Mesothelial cell of epicardium (in vitro differentiated cells): ENCODE measurements around the gene KRTAP19-3. TPM values are rescaled to one million over a fixed set of nuclear protein-coding genes. Genes with fewer than 3 reads are reported as not detected.

Experiments used
- DNase-seq, 2 experiments: peaks; one replicate each; pipeline ENCODE4 v3.0.0; 2021; ENCODE audit warnings: low spot score in 2 of 2; ENCODE audit not compliant: unreplicated experiment in 2 of 2
- H3K27ac Mint-ChIP-seq: 2 replicates; pipeline ENCODE4 v1.8.0; 2021; ENCODE audit warnings: mixed read lengths
- H3K27me3 Mint-ChIP-seq: 2 replicates; pipeline ENCODE4 v1.8.0; 2021; ENCODE audit warnings: low read depth, mixed read lengths
- H3K36me3 Mint-ChIP-seq: 2 replicates; pipeline ENCODE4 v1.8.0; 2021; ENCODE audit warnings: mixed read lengths
- H3K4me1 Mint-ChIP-seq: 2 replicates; pipeline ENCODE4 v1.8.0; 2021; ENCODE audit warnings: mixed read lengths
- H3K4me3 Mint-ChIP-seq: 2 replicates; pipeline ENCODE4 v1.8.0; 2021; ENCODE audit warnings: mild to moderate bottlenecking, moderate library complexity, mixed read lengths
- H3K9me3 Mint-ChIP-seq: 2 replicates; pipeline ENCODE4 v1.8.0; 2021; ENCODE audit warnings: mixed read lengths
- total RNA-seq: library from RNA; stranded (reverse); gene quantifications from 3 replicates; pipeline ENCODE4 v1.2.1, GENCODE V29; 2021
- TF ChIP-seq, protein P1 (sequence below): fragments of 200-600 bp; sonication (generic); IDR thresholded peaks from one replicate; pipeline ENCODE4 v1.5.0; 2021; ENCODE audit warnings: antibody characterized with exemption; ENCODE audit not compliant: unreplicated experiment

KRTAP19-3 gene
- total RNA-seq, 1 donor from 2014 or later: not detected

DNA sequence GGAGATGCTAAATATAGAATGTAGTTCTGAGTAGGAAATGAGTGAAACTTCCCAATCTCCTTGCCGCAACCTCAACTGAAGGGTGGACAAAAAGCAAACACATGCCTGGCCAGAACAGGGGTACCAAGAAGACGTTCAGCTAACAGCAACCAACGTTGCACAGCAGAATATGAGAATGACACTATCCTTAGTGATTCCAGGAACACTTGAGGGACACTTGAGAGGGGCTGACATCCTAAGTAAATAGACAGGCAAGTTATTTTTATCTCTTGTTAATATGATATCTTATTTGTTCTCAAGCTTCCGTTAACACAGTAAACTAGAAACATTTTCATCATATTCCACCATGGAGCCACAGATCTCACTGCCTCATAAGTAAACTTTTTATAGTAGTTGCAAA, 12.6 kb downstream of the KRTAP19-3 start:
- Mint-ChIP-seq H3K4me1 (peaks cover 20% of the 10 kb centered on the region), H3K27me3 (no peaks in the 10 kb centered on the region), H3K4me3 (no peak overlapping the region), H3K9me3 (peaks cover 11% of the 10 kb centered on the region), H3K27ac (no peak overlapping the region), H3K36me3 (no peaks in the 10 kb centered on the region)
- no peak for DNase-seq
- TF ChIP-seq, protein P1, sequence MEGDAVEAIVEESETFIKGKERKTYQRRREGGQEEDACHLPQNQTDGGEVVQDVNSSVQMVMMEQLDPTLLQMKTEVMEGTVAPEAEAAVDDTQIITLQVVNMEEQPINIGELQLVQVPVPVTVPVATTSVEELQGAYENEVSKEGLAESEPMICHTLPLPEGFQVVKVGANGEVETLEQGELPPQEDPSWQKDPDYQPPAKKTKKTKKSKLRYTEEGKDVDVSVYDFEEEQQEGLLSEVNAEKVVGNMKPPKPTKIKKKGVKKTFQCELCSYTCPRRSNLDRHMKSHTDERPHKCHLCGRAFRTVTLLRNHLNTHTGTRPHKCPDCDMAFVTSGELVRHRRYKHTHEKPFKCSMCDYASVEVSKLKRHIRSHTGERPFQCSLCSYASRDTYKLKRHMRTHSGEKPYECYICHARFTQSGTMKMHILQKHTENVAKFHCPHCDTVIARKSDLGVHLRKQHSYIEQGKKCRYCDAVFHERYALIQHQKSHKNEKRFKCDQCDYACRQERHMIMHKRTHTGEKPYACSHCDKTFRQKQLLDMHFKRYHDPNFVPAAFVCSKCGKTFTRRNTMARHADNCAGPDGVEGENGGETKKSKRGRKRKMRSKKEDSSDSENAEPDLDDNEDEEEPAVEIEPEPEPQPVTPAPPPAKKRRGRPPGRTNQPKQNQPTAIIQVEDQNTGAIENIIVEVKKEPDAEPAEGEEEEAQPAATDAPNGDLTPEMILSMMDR: no peak

DNA sequence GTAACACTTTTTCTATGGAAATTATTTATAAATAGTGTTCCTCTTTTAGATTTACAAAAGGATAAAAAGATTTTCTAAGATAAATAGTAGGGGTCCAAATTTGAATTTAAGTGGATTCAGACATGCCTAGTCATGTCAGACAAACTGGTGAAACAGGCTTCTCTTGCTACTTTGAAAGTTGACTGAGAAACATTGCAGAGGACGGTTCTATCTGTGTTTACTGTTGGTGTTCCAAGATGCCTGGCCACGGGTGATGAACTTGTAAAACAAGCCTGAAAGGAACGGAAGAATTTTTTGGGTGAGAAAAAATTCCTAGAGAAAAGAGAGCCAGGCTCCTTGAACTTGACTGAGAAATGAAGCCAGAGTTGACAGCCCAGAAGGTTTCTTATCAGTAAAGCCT, 13.8 kb downstream of the KRTAP19-3 start:
- Mint-ChIP-seq H3K27ac (peak overlapping the region; percentile 59), H3K4me3 (no peak overlapping the region), H3K4me1 (peaks cover 20% of the 10 kb centered on the region), H3K9me3 (peaks cover 11% of the 10 kb centered on the region), H3K36me3 (no peaks in the 10 kb centered on the region), H3K27me3 (no peaks in the 10 kb centered on the region)
- TF ChIP-seq, protein P1: no peak
- no peak for DNase-seq

DNA sequence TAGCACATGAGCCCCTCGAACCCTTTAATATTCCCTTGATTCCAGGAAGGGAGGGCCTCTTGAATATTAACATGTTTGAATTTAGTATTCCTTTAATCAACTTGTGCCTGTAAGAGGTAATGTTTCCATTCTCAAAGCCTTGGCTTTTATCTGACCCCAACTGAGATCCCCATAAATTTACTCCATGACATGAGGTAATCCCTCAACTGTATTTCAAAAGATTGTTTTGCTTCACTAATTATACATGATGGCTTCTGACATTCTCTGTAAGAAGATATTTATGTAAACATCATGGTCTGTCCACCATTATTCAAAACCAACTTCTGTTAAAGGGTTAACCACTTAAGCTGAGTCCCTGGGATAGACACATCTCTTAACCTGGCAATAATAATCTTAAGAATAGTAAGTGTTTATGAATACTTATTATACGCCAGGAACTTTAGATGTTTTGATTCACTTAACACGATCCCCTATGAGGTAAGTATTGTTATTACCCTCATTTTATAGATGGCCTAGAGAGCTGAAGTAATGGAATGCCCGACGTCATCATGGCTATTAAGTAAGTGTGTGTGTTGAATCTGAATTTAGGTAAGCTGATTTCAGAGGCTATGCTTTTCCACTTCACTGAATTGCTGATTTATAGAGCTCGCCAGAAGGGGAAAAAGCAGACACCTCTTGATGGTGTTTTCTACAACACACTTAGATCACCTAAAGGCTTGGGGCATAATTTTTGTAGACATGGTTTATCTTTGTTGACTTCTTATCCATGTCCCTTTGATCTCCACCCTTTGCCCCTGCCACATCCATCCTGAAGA, 22.7 kb downstream of the KRTAP19-3 start:
- H3K27ac Mint-ChIP-seq: peak overlapping the region; percentile 32
- no peak overlapping the region for H3K4me3 Mint-ChIP-seq
- peaks cover 20% of the 10 kb centered on the region for H3K4me1 Mint-ChIP-seq
- TF ChIP-seq, protein P1: no peak
- no peaks in the 10 kb centered on the region for H3K9me3 Mint-ChIP-seq
- no peaks in the 10 kb centered on the region for H3K36me3 Mint-ChIP-seq
- no peaks in the 10 kb centered on the region for H3K27me3 Mint-ChIP-seq
- DNase-seq: no peak

DNA sequence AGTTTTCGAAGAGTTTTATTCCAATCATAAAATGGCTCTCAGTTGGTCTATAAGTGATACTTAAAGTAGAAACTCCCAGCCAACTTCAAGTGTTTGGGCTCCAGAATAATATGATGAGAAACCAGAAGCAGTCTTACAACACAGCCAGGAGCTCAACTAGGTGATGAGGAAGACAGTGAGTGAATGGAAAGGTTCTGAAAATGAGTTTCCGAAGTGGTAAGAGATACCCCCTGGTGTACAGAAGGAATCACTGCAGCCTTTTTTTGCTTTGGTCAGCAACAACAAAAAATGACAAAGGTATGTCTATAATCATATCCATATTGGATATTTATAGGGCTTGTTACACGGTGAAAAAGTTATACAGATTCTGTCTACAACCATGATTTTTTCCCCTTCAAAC, 28.1 kb downstream of the KRTAP19-3 start:
- DNase-seq: no peak
- Mint-ChIP-seq H3K4me1 (peaks cover 7% of the 10 kb centered on the region), H3K4me3 (no peak overlapping the region), H3K9me3 (no peaks in the 10 kb centered on the region), H3K36me3 (no peaks in the 10 kb centered on the region), H3K27me3 (no peaks in the 10 kb centered on the region), H3K27ac (no peak overlapping the region)
- TF ChIP-seq, protein P1: peak; percentile 64

DNA sequence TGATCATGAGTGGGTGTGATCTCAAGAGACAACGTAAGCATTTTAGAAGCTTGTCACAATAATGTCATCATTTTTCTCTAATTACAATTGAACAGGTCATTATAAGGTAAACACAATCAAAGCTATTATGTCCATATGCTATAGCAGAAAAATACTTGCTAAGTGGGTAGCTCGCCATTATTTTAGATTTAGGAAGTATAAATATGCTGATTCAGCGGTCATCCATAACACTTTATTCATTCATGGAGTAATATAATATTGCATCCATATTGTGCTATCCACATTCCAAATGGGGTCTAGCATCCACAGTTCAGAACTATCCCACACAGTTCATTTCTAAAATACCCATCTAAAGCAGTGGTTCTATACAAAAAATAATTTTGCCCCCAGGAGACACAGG, 43.3 kb downstream of the KRTAP19-3 start:
- no peaks in the 10 kb centered on the region for H3K9me3 Mint-ChIP-seq
- TF ChIP-seq, protein P1: no peak
- no peaks in the 10 kb centered on the region for H3K36me3 Mint-ChIP-seq
- H3K27ac Mint-ChIP-seq: no peak overlapping the region
- DNase-seq: no peak
- H3K4me1 Mint-ChIP-seq: no peaks in the 10 kb centered on the region
- H3K4me3 Mint-ChIP-seq: no peak overlapping the region
- peaks cover 4% of the 10 kb centered on the region for H3K27me3 Mint-ChIP-seq

DNA sequence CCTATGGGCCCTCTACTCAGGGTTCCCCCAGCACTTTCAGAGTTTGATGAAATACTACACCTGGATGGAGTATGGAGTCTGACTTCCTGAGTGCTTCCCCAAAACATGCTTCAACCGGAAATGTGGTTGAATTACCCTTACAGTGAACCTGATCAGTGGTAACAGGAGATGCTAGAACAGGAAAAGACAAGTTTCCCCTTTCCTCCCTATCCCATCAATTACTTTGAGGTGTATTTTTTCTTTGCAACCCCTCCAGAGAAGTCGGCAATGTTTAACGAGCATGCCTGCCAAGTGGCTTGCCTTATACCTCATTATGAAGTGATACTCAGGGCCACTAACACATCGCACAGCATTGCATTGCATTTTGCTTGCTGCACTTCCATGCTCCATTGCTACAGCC, 44.8 kb downstream of the KRTAP19-3 start:
- Mint-ChIP-seq H3K27ac (no peak overlapping the region), H3K9me3 (no peaks in the 10 kb centered on the region), H3K36me3 (no peaks in the 10 kb centered on the region), H3K27me3 (peaks cover 4% of the 10 kb centered on the region), H3K4me1 (no peaks in the 10 kb centered on the region), H3K4me3 (no peak overlapping the region)
- no peak for DNase-seq
- TF ChIP-seq, protein P1: no peak
